ENCODE results near the gene GALNTL6. TPM values are rescaled to one million over a fixed set of nuclear protein-coding genes. Genes with fewer than 3 reads are reported as not detected.
A peak's percentile ranks its signal among the peaks of the same experiment; 100 is the strongest.

GALNTL6 gene
- total and polyA plus RNA-seq, 2 experiments from 2014 or later: 0.38 to 0.40 TPM

- H3K4me1 ChIP-seq (ENCODE audit: insufficient read depth): peaks cover 15% of the 10 kb centered on the region
- peak overlapping the region; percentile 21 for H3K4me2 ChIP-seq
- no peaks in the 10 kb centered on the region for H3K27me3 ChIP-seq (ENCODE audit: insufficient read depth)
- H3K4me3 ChIP-seq: no peak overlapping the region
- no peak for ATAC-seq
- DNase-seq (ENCODE audit: low spot score): no peak
- no peaks in the 10 kb centered on the region for H3K36me3 ChIP-seq (ENCODE audit: insufficient read depth)
- peak overlapping the region; percentile 54; the same call in 1 of the 2 replicates for H2AFZ ChIP-seq
- no peaks in the 10 kb centered on the region for H3K79me2 ChIP-seq (replicated peaks; ENCODE audit: insufficient read depth)
- H3K27ac ChIP-seq (ENCODE audit: low read depth): peak overlapping the region; percentile 75
- H3K36me3 Mint-ChIP-seq (ENCODE audit: low read depth): no peaks in the 10 kb centered on the region
- H3K4me3 Mint-ChIP-seq: no peak overlapping the region
- H3F3A ChIP-seq (replicated peaks; ENCODE audit: low read depth): no peaks in the 10 kb centered on the region
- no peaks in the 10 kb centered on the region for H4K20me1 ChIP-seq (replicated peaks; ENCODE audit: insufficient read depth)
- no peak for TF ChIP-seq POLR2AphosphoS5 (IDR thresholded peaks at IDR 0.05; ENCODE audit: low read depth)
- TF ChIP-seq CTCF (conservative IDR thresholded peaks at IDR 0.05; ENCODE audit: low read depth in 2 of 2): no peak
- no peak for TF ChIP-seq CREB1 (CRISPR knock-in tag; IDR thresholded peaks at IDR 0.05; ENCODE audit: low read depth)
- TF ChIP-seq ZNF462 (CRISPR knock-in tag; IDR thresholded peaks at IDR 0.05): no peak
- TF ChIP-seq JUNB (IDR thresholded peaks at IDR 0.05; ENCODE audit: unreplicated experiment): no peak
- no peak for TF ChIP-seq REST (IDR thresholded peaks at IDR 0.05; ENCODE audit: unreplicated experiment)
- no peak for TF ChIP-seq EZH2phosphoT487 (IDR thresholded peaks at IDR 0.05; ENCODE audit: unreplicated experiment)
- no peak for TF ChIP-seq ETS1 (IDR thresholded peaks at IDR 0.05)
- no peak for TF ChIP-seq ZNF114 (CRISPR knock-in tag; IDR thresholded peaks at IDR 0.05)
- no peak for TF ChIP-seq STAT1 (IDR thresholded peaks at IDR 0.05; ENCODE audit: unreplicated experiment)
- no peak for TF ChIP-seq ZNF331 (CRISPR knock-in tag; IDR thresholded peaks at IDR 0.05; ENCODE audit: low read depth)
- no peak for TF ChIP-seq NANOG (IDR thresholded peaks at IDR 0.05; ENCODE audit: borderline replicate concordance)
- TF ChIP-seq EZH2 (IDR thresholded peaks at IDR 0.05; ENCODE audit: low read depth, unreplicated experiment): no peak
- H3K4me1 Mint-ChIP-seq: peaks cover 21% of the 10 kb centered on the region
- H3K27ac Mint-ChIP-seq: no peak overlapping the region; the same call in 1 of the 2 replicates
- no peaks in the 10 kb centered on the region for H3K9me3 Mint-ChIP-seq
- no peaks in the 10 kb centered on the region for H3K27me3 Mint-ChIP-seq (ENCODE audit: insufficient read depth, low read depth, poor library complexity)
- no peaks in the 10 kb centered on the region for H3K9me2 ChIP-seq (ENCODE audit: insufficient read depth)
Measured at GRCh38 chr4:172651961-172652360, 838.8 kb downstream of the GALNTL6 start.
